ENCODE measurements around the gene PTRHD1.

Gene PTRHD1

GRCh38 chr2:24768013-24768412, 25.2 kb downstream of the PTRHD1 start:
- H3K9ac ChIP-seq (ENCODE audit: low read length): no peak overlapping the region
- H2BK15ac ChIP-seq (replicated peaks; ENCODE audit: low read depth): no peak overlapping the region
- no peak overlapping the region for H3K4me2 ChIP-seq (ENCODE audit: low read length)
- H2BK5ac ChIP-seq (ENCODE audit: low read length): no peak overlapping the region
- no CpG with 5 or more reads among the region's 5 CpGs for WGBS (ENCODE audit: extremely low coverage, insufficient coverage, low lambda C conversion rate)
- H4K5ac ChIP-seq (ENCODE audit: low read length): no peak overlapping the region
- no peak for DNase-seq
- no peak overlapping the region for H2AK5ac ChIP-seq (ENCODE audit: low read length)
- no peak overlapping the region for H3K56ac ChIP-seq (ENCODE audit: low read length)
- no peaks in the 10 kb centered on the region for H3K27me3 ChIP-seq (ENCODE audit: insufficient read depth, low read length, poor library complexity)
- peaks cover 2% of the 10 kb centered on the region for H3K4me1 ChIP-seq (ENCODE audit: control insufficient read depth, low read depth, low read length)
- H4K8ac ChIP-seq (ENCODE audit: low read depth, low read length): no peak overlapping the region
- H3K18ac ChIP-seq (ENCODE audit: low read length): no peak overlapping the region
- H3K79me2 ChIP-seq (ENCODE audit: control insufficient read depth, insufficient read depth, low read length): no peaks in the 10 kb centered on the region
- H2BK120ac ChIP-seq (ENCODE audit: low read depth, low read length): no peak overlapping the region
- H3K4me3 ChIP-seq (ENCODE audit: low read length): no peak overlapping the region
- H3K27ac ChIP-seq (ENCODE audit: low read depth, low read length): no peak overlapping the region
- no peak overlapping the region for H3K4ac ChIP-seq (ENCODE audit: low read depth, low read length)
- no peaks in the 10 kb centered on the region for H3K79me1 ChIP-seq (ENCODE audit: low read length)
- H3K23ac ChIP-seq (ENCODE audit: low read length): no peak overlapping the region
- H3K36me3 ChIP-seq (ENCODE audit: control insufficient read depth, insufficient read depth, low read length): no peaks in the 10 kb centered on the region

GRCh38 chr2:24766609-24767008, 26.6 kb downstream of the PTRHD1 start:
- no CpG with 5 or more reads among the region's 6 CpGs for WGBS (ENCODE audit: extremely low coverage, insufficient coverage, low lambda C conversion rate)
- no peaks in the 10 kb centered on the region for H3K36me3 ChIP-seq (ENCODE audit: control insufficient read depth, insufficient read depth, low read length)
- H3K9ac ChIP-seq (ENCODE audit: low read length): no peak overlapping the region
- no peak overlapping the region for H4K8ac ChIP-seq (ENCODE audit: low read depth, low read length)
- H2BK5ac ChIP-seq (ENCODE audit: low read length): no peak overlapping the region
- no peak overlapping the region for H3K4ac ChIP-seq (ENCODE audit: low read depth, low read length)
- H3K4me1 ChIP-seq (ENCODE audit: control insufficient read depth, low read depth, low read length): peaks cover 1% of the 10 kb centered on the region
- no peak overlapping the region for H3K4me3 ChIP-seq (ENCODE audit: low read length)
- H3K56ac ChIP-seq (ENCODE audit: low read length): no peak overlapping the region
- H3K79me1 ChIP-seq (ENCODE audit: low read length): no peaks in the 10 kb centered on the region
- H3K18ac ChIP-seq (ENCODE audit: low read length): no peak overlapping the region
- H2AK5ac ChIP-seq (ENCODE audit: low read length): no peak overlapping the region
- no peaks in the 10 kb centered on the region for H3K27me3 ChIP-seq (ENCODE audit: insufficient read depth, low read length, poor library complexity)
- no peak overlapping the region for H4K5ac ChIP-seq (ENCODE audit: low read length)
- H3K4me2 ChIP-seq (ENCODE audit: low read length): no peak overlapping the region
- no peaks in the 10 kb centered on the region for H3K79me2 ChIP-seq (ENCODE audit: control insufficient read depth, insufficient read depth, low read length)
- no peak for DNase-seq
- H2BK120ac ChIP-seq (ENCODE audit: low read depth, low read length): no peak overlapping the region
- no peak overlapping the region for H3K27ac ChIP-seq (ENCODE audit: low read depth, low read length)
- H3K23ac ChIP-seq (ENCODE audit: low read length): no peak overlapping the region
- H2BK15ac ChIP-seq (replicated peaks; ENCODE audit: low read depth): no peak overlapping the region

GRCh38 chr2:24763843-24764242, 29.3 kb downstream of the PTRHD1 start:
- Histone ChIP-seq H4K8ac (ENCODE audit: low read depth, low read length) (no peak overlapping the region), H3K27ac (ENCODE audit: low read depth, low read length) (no peak overlapping the region), H3K27me3 (ENCODE audit: insufficient read depth, low read length, poor library complexity) (no peaks in the 10 kb centered on the region), H3K4me2 (ENCODE audit: low read length) (no peak overlapping the region), H3K9ac (ENCODE audit: low read length) (no peak overlapping the region), H3K4me1 (ENCODE audit: control insufficient read depth, low read depth, low read length) (no peaks in the 10 kb centered on the region), H3K79me2 (ENCODE audit: control insufficient read depth, insufficient read depth, low read length) (no peaks in the 10 kb centered on the region), H3K4ac (ENCODE audit: low read depth, low read length) (no peak overlapping the region), H2BK120ac (ENCODE audit: low read depth, low read length) (no peak overlapping the region), H3K36me3 (ENCODE audit: control insufficient read depth, insufficient read depth, low read length) (no peaks in the 10 kb centered on the region), H2AK5ac (ENCODE audit: low read length) (no peak overlapping the region), H3K4me3 (ENCODE audit: low read length) (no peak overlapping the region), H2BK5ac (ENCODE audit: low read length) (no peak overlapping the region), H4K5ac (ENCODE audit: low read length) (no peak overlapping the region), H3K18ac (ENCODE audit: low read length) (no peak overlapping the region), H3K56ac (ENCODE audit: low read length) (no peak overlapping the region), H2BK15ac (replicated peaks; ENCODE audit: low read depth) (no peak overlapping the region), H3K79me1 (ENCODE audit: low read length) (no peaks in the 10 kb centered on the region), H3K23ac (ENCODE audit: low read length) (no peak overlapping the region)
- no peak for DNase-seq
- no CpG with 5 or more reads among the region's 4 CpGs for WGBS (ENCODE audit: extremely low coverage, insufficient coverage, low lambda C conversion rate)

- WGBS (ENCODE audit: extremely low coverage, insufficient coverage, low lambda C conversion rate): no CpG with 5 or more reads among the region's 2 CpGs
Observed at GRCh38 chr2:24762518-24762917, 30.7 kb downstream of the PTRHD1 start.

GRCh38 chr2:24761866-24762265, 31.3 kb downstream of the PTRHD1 start:
- Histone ChIP-seq H3K23ac (ENCODE audit: low read length) (no peak overlapping the region), H3K18ac (ENCODE audit: low read length) (no peak overlapping the region), H3K4me1 (ENCODE audit: control insufficient read depth, low read depth, low read length) (no peaks in the 10 kb centered on the region), H3K36me3 (ENCODE audit: control insufficient read depth, insufficient read depth, low read length) (no peaks in the 10 kb centered on the region), H3K4me2 (ENCODE audit: low read length) (no peak overlapping the region), H3K79me1 (ENCODE audit: low read length) (no peaks in the 10 kb centered on the region), H3K4ac (ENCODE audit: low read depth, low read length) (no peak overlapping the region), H3K79me2 (ENCODE audit: control insufficient read depth, insufficient read depth, low read length) (no peaks in the 10 kb centered on the region), H3K27ac (ENCODE audit: low read depth, low read length) (no peak overlapping the region), H2BK15ac (replicated peaks; ENCODE audit: low read depth) (no peak overlapping the region), H2BK120ac (ENCODE audit: low read depth, low read length) (no peak overlapping the region), H2BK5ac (ENCODE audit: low read length) (no peak overlapping the region), H3K9ac (ENCODE audit: low read length) (no peak overlapping the region), H4K8ac (ENCODE audit: low read depth, low read length) (no peak overlapping the region), H3K4me3 (ENCODE audit: low read length) (no peak overlapping the region), H4K5ac (ENCODE audit: low read length) (no peak overlapping the region), H3K27me3 (ENCODE audit: insufficient read depth, low read length, poor library complexity) (no peaks in the 10 kb centered on the region), H2AK5ac (ENCODE audit: low read length) (no peak overlapping the region), H3K56ac (ENCODE audit: low read length) (no peak overlapping the region)
- DNase-seq: no peak
- WGBS (ENCODE audit: extremely low coverage, insufficient coverage, low lambda C conversion rate): no CpG with 5 or more reads among the region's 5 CpGs

More at GRCh38 chr2:24762518-24762917, 30.7 kb downstream of the PTRHD1 start:
- Histone ChIP-seq H4K8ac (ENCODE audit: low read depth, low read length) (no peak overlapping the region), H3K27me3 (ENCODE audit: insufficient read depth, low read length, poor library complexity) (no peaks in the 10 kb centered on the region), H3K56ac (ENCODE audit: low read length) (no peak overlapping the region), H3K4me2 (ENCODE audit: low read length) (no peak overlapping the region), H2BK120ac (ENCODE audit: low read depth, low read length) (no peak overlapping the region), H3K36me3 (ENCODE audit: control insufficient read depth, insufficient read depth, low read length) (no peaks in the 10 kb centered on the region), H2BK5ac (ENCODE audit: low read length) (no peak overlapping the region), H2BK15ac (replicated peaks; ENCODE audit: low read depth) (no peak overlapping the region), H2AK5ac (ENCODE audit: low read length) (no peak overlapping the region), H3K9ac (ENCODE audit: low read length) (no peak overlapping the region), H3K79me1 (ENCODE audit: low read length) (no peaks in the 10 kb centered on the region), H3K4ac (ENCODE audit: low read depth, low read length) (no peak overlapping the region), H4K5ac (ENCODE audit: low read length) (no peak overlapping the region), H3K79me2 (ENCODE audit: control insufficient read depth, insufficient read depth, low read length) (no peaks in the 10 kb centered on the region), H3K4me1 (ENCODE audit: control insufficient read depth, low read depth, low read length) (no peaks in the 10 kb centered on the region), H3K18ac (ENCODE audit: low read length) (no peak overlapping the region), H3K4me3 (ENCODE audit: low read length) (no peak overlapping the region), H3K23ac (ENCODE audit: low read length) (no peak overlapping the region), H3K27ac (ENCODE audit: low read depth, low read length) (no peak overlapping the region)
- DNase-seq: no peak

GRCh38 chr2:24756789-24757188, 36.4 kb downstream of the PTRHD1 start:
- Histone ChIP-seq H3K79me1 (ENCODE audit: low read length) (no peaks in the 10 kb centered on the region), H2AK5ac (ENCODE audit: low read length) (no peak overlapping the region), H2BK15ac (replicated peaks; ENCODE audit: low read depth) (no peak overlapping the region), H3K4me1 (ENCODE audit: control insufficient read depth, low read depth, low read length) (no peaks in the 10 kb centered on the region), H4K5ac (ENCODE audit: low read length) (no peak overlapping the region), H3K27ac (ENCODE audit: low read depth, low read length) (no peak overlapping the region), H3K36me3 (ENCODE audit: control insufficient read depth, insufficient read depth, low read length) (no peaks in the 10 kb centered on the region), H3K4me2 (ENCODE audit: low read length) (no peak overlapping the region), H3K4me3 (ENCODE audit: low read length) (no peak overlapping the region), H3K23ac (ENCODE audit: low read length) (no peak overlapping the region), H3K56ac (ENCODE audit: low read length) (no peak overlapping the region), H2BK5ac (ENCODE audit: low read length) (no peak overlapping the region), H2BK120ac (ENCODE audit: low read depth, low read length) (no peak overlapping the region), H3K9ac (ENCODE audit: low read length) (no peak overlapping the region), H3K27me3 (ENCODE audit: insufficient read depth, low read length, poor library complexity) (no peaks in the 10 kb centered on the region), H3K18ac (ENCODE audit: low read length) (no peak overlapping the region), H3K79me2 (ENCODE audit: control insufficient read depth, insufficient read depth, low read length) (no peaks in the 10 kb centered on the region), H3K4ac (ENCODE audit: low read depth, low read length) (no peak overlapping the region), H4K8ac (ENCODE audit: low read depth, low read length) (no peak overlapping the region)
- whole genome bisulfite sequencing (ENCODE audit: extremely low coverage, insufficient coverage, low lambda C conversion rate): no CpG with 5 or more reads among the region's 1 CpG
- DNase-seq: no peak
